ENCODE measurements around the gene MMP11. TPM values are rescaled to one million over a fixed set of nuclear protein-coding genes. Genes with fewer than 3 reads are reported as not detected.

MMP11 gene
- total RNA-seq, 4 donors from 2014 or later, result 7.6 to 35.8 (median 8.7) TPM; not detected in 1

DNA sequence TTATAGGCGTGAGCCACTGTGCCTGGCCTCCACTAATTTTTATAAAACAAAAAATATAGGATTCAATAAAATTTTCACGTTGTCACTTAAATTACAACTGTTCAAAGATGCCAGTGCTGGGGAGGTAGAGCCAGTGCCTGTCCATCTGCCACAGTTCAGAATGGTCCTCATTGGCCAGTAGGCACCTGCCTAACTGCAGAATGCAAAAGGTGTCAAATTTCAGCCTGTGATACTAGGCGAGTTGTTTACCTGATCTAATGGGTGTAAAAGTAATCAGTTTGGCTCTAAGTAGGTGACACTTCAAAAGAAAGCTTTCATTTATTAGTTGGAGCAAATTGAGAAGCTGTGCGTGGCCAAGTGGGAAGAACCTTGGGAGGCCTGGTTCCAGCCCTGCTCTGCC is 16.5 kb downstream of the MMP11 start:
- H3K27ac ChIP-seq, result no peak overlapping the region
- no peaks in the 10 kb centered on the region for H3K36me3 ChIP-seq
- H3K27me3 ChIP-seq, result no peaks in the 10 kb centered on the region
- no peak overlapping the region for H3K4me3 ChIP-seq
- peaks cover 16 to 23% of the 10 kb centered on the region in 2 donors for H3K4me1 ChIP-seq
- intact Hi-C loops (cut with DNase I; ENCODE audit: low total_unique reads), result no loop called here
- H3K9me3 ChIP-seq, result no peaks in the 10 kb centered on the region
- DNase-seq, result no peak
- no peak for TF ChIP-seq POLR2A (IDR thresholded peaks at IDR 0.05)
- no peak for TF ChIP-seq CTCF (IDR thresholded peaks at IDR 0.05)

DNA sequence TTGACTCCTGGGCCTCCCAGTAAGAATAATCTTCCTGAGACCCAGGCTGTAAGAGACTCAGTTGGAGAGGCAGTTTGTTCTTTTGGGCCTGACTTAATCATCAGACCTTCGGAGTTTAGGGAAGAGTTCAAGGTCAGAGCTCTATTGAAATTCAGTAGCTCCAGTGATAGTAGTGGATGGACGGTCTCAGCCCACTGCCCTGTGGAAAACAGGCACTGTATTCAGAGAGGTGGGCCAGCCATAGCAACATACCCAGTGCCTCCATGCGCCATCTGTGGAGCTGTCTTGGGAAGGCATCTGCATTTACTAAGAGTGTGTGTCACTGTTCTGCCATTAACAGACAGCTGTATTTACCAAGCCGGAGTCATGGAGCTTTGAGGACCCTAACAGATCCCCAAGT is 17.0 kb downstream of the MMP11 start:
- Histone ChIP-seq H3K27ac (peak overlapping the region in 1 of 2 donors; percentile 79), H3K4me1 (peaks cover 16 to 23% of the 10 kb centered on the region in 2 donors), H3K9me3 (no peaks in the 10 kb centered on the region), H3K36me3 (no peaks in the 10 kb centered on the region), H3K4me3 (no peak overlapping the region), H3K27me3 (no peaks in the 10 kb centered on the region)
- intact Hi-C loops (cut with DNase I; ENCODE audit: low total_unique reads), result no loop called here
- TF ChIP-seq CTCF (IDR thresholded peaks at IDR 0.05) (no peak), POLR2A (IDR thresholded peaks at IDR 0.05) (no peak)
- no peak for DNase-seq

- Histone ChIP-seq H3K4me3 (no peak overlapping the region), H3K27me3 (no peaks in the 10 kb centered on the region), H3K36me3 (no peaks in the 10 kb centered on the region), H3K4me1 (peaks cover 16 to 22% of the 10 kb centered on the region in 2 donors), H3K27ac (peak overlapping the region; percentile 74 to 79), H3K9me3 (no peaks in the 10 kb centered on the region)
- DNase-seq, result peak; percentile 80
- TF ChIP-seq POLR2A (IDR thresholded peaks at IDR 0.05) (no peak), CTCF (IDR thresholded peaks at IDR 0.05) (no peak)
- intact Hi-C loops (cut with DNase I; ENCODE audit: low total_unique reads), result no loop called here
Measured at GRCh38 chr22:23790819-23791737, 18.4 kb downstream of the MMP11 start.

GRCh38 chr22:23791738-23792645 is 19.3 kb downstream of the MMP11 start:
- TF ChIP-seq CTCF (IDR thresholded peaks at IDR 0.05), result no peak
- TF ChIP-seq POLR2A (IDR thresholded peaks at IDR 0.05), result no peak
- no peak overlapping the region for H3K4me3 ChIP-seq
- intact Hi-C loops (cut with DNase I; ENCODE audit: low total_unique reads), result no loop called here
- no peaks in the 10 kb centered on the region for H3K9me3 ChIP-seq
- H3K27me3 ChIP-seq, result no peaks in the 10 kb centered on the region
- H3K27ac ChIP-seq, result peak overlapping the region; percentile 74 to 79
- DNase-seq, result no peak
- H3K4me1 ChIP-seq, result peaks cover 16 to 17% of the 10 kb centered on the region in 2 donors
- no peaks in the 10 kb centered on the region for H3K36me3 ChIP-seq
